GM12878 (cell line): Measurements from ENCODE around the gene GTF2F2.

Experiments used
- BHLHE40 ChIP-seq, 2 experiments: fragments of 450-650 bp in 1 of 2; IDR thresholded peaks; 2 replicates each; pipeline ENCODE4 v1.6.1; 2011 to 2017; ENCODE audit warnings: low read depth in 2 of 2, borderline replicate concordance in 1 of 2, improper control_type of control experiment in 1 of 2, low read length in 1 of 2, mild to moderate bottlenecking in 1 of 2
- BRCA1 ChIP-seq: IDR thresholded peaks from 2 replicates; pipeline ENCODE4 v1.6.1; 2011; ENCODE audit warnings: low read depth, low read length, improper control_type of control experiment
- CTCF ChIP-seq, 3 experiments: IDR thresholded peaks in 2 of 3; conservative IDR thresholded peaks in 1 of 3; 2 replicates each; pipeline ENCODE4 v1.5.1; 2011; ENCODE audit warnings: low read depth in 3 of 3, low read length in 3 of 3, mild to moderate bottlenecking in 3 of 3, control low read depth in 2 of 3, moderate library complexity in 2 of 3, inconsistent platforms in 1 of 3, mixed read lengths in 1 of 3; ENCODE audit not compliant: control insufficient read depth in 2 of 3, insufficient read depth in 1 of 3; ENCODE audit errors: extremely low read depth in 1 of 3
- GABPA ChIP-seq: IDR thresholded peaks from 2 replicates; pipeline ENCODE4 v1.6.1; 2014; ENCODE audit warnings: antibody characterized with exemption, low read depth, mild to moderate bottlenecking, inconsistent platforms
- HDAC6 ChIP-seq: fragments of 200-600 bp; sonication (generic); IDR thresholded peaks from one replicate; pipeline ENCODE4 v1.8.0; 2017; ENCODE audit warnings: antibody characterized with exemption; ENCODE audit not compliant: unreplicated experiment
- MAX ChIP-seq: IDR thresholded peaks from 2 replicates; pipeline ENCODE4 v1.6.1; 2012; ENCODE audit warnings: low read depth, low read length, improper control_type of control experiment
- MEF2B ChIP-seq: fragments of 450-650 bp; IDR thresholded peaks from 2 replicates; pipeline ENCODE4 v1.6.1; 2018; ENCODE audit warnings: mild to moderate bottlenecking, moderate library complexity; ENCODE audit not compliant: partially characterized antibody, poor library complexity, severe bottlenecking
- POLR2A ChIP-seq: IDR thresholded peaks from 2 replicates; pipeline ENCODE4 v1.6.1; 2011; ENCODE audit warnings: low read depth, mild to moderate bottlenecking, low read length
- POLR2AphosphoS5 ChIP-seq: IDR thresholded peaks from 2 replicates; pipeline ENCODE4 v1.6.1; 2011; ENCODE audit warnings: mild to moderate bottlenecking, low read length, inconsistent platforms
- REST ChIP-seq: IDR thresholded peaks from 2 replicates; pipeline ENCODE4 v1.6.1; 2012; ENCODE audit warnings: mild to moderate bottlenecking, low read depth, low read length
- YY1 ChIP-seq: IDR thresholded peaks from 2 replicates; pipeline ENCODE4 v1.6.1; 2011; ENCODE audit warnings: low read depth, mild to moderate bottlenecking, low read length
- ZSCAN29 ChIP-seq: fragments of 450-650 bp; IDR thresholded peaks from 2 replicates; pipeline ENCODE4 v1.6.1; 2017; ENCODE audit warnings: mild to moderate bottlenecking, moderate library complexity

GRCh38 chr13:45113233-45114224 lies 6.8 kb upstream of the GTF2F2 start:
- TF ChIP-seq BRCA1 = no peak
- TF ChIP-seq BHLHE40 (IDR thresholded peaks at IDR 0.05; ENCODE audit: borderline replicate concordance in 1 of 2, low read depth in 2 of 2, low read length in 1 of 2) = no peak
- no peak for TF ChIP-seq YY1
- no peak for TF ChIP-seq POLR2AphosphoS5
- TF ChIP-seq HDAC6 = no peak
- TF ChIP-seq GABPA = no peak
- TF ChIP-seq MAX = no peak
- no peak for TF ChIP-seq CTCF (IDR thresholded peaks at IDR 0.05 in 2 of 3, conservative IDR thresholded peaks at IDR 0.05 in 1 of 3; ENCODE audit: control insufficient read depth in 2 of 3, extremely low read depth in 1 of 3, insufficient read depth in 1 of 3, low read depth in 3 of 3, low read length in 3 of 3)
- TF ChIP-seq ZSCAN29 = no peak
- no peak for TF ChIP-seq REST
- no peak for TF ChIP-seq POLR2A
- TF ChIP-seq MEF2B = no peak
